ENCODE data around the gene PLEKHA4. TPM values are rescaled to one million over a fixed set of nuclear protein-coding genes. Genes with fewer than 3 reads are reported as not detected.

PLEKHA4 gene
- total and polyA plus RNA-seq, 2 of the 13 experiments (the other 11 are each of a cell fraction or from before 2014, with no cell fraction given): 4.8 to 6.0 TPM

- peak; percentile 84 for TF ChIP-seq NR2C2 (CRISPR knock-in tag; IDR thresholded peaks at IDR 0.05; ENCODE audit: borderline replicate concordance)
- TF ChIP-seq ZNF543 (CRISPR knock-in tag; IDR thresholded peaks at IDR 0.05): no peak; the same call in 1 of the 2 replicates
- TF ChIP-seq RELA (CRISPR knock-in tag; IDR thresholded peaks at IDR 0.05): no peak
- TF ChIP-seq NKX3-1 (CRISPR knock-in tag; IDR thresholded peaks at IDR 0.05): no peak
- no peak for TF ChIP-seq RBM22 (optimal IDR thresholded peaks at IDR 0.05; ENCODE audit: low read length)
- no peak for TF ChIP-seq SCMH1 (CRISPR knock-in tag; IDR thresholded peaks at IDR 0.05; ENCODE audit: borderline replicate concordance)
- TF ChIP-seq ZNF546 (CRISPR knock-in tag; conservative IDR thresholded peaks at IDR 0.05): no peak
- peak; percentile 50; the same call in 1 of the 2 replicates for TF ChIP-seq GMEB2 (CRISPR knock-in tag; IDR thresholded peaks at IDR 0.05; ENCODE audit: low read depth)
- TF ChIP-seq ZNF619 (CRISPR knock-in tag; IDR thresholded peaks at IDR 0.05): 0 out of 2 replicates have a peak, but pooled peaks have one; percentile 68
- no peak for TF ChIP-seq ZNF414 (CRISPR knock-in tag; IDR thresholded peaks at IDR 0.05)
- TF ChIP-seq ZNF563 (CRISPR knock-in tag; IDR thresholded peaks at IDR 0.05): no peak
- no peak for TF ChIP-seq ATRX (CRISPR knock-in tag; IDR thresholded peaks at IDR 0.05; ENCODE audit: borderline replicate concordance)
- no peak for TF ChIP-seq SRSF1 (optimal IDR thresholded peaks at IDR 0.05; ENCODE audit: low read depth, low read length)
- TF ChIP-seq ZNF562 (CRISPR knock-in tag; IDR thresholded peaks at IDR 0.05; ENCODE audit: borderline replicate concordance): no peak
- TF ChIP-seq ZNF331 (CRISPR knock-in tag; IDR thresholded peaks at IDR 0.05): no peak; the same call in 1 of the 2 replicates
- TF ChIP-seq HIVEP1 (CRISPR knock-in tag; IDR thresholded peaks at IDR 0.05): no peak
- TF ChIP-seq ZNF280B (CRISPR knock-in tag; IDR thresholded peaks at IDR 0.05; ENCODE audit: borderline replicate concordance): no peak
- no peak for TF ChIP-seq ZNF792 (CRISPR knock-in tag; IDR thresholded peaks at IDR 0.05)
- no peak for TF ChIP-seq ZNF766 (CRISPR knock-in tag; IDR thresholded peaks at IDR 0.05; ENCODE audit: borderline replicate concordance)
- TF ChIP-seq, protein P1, sequence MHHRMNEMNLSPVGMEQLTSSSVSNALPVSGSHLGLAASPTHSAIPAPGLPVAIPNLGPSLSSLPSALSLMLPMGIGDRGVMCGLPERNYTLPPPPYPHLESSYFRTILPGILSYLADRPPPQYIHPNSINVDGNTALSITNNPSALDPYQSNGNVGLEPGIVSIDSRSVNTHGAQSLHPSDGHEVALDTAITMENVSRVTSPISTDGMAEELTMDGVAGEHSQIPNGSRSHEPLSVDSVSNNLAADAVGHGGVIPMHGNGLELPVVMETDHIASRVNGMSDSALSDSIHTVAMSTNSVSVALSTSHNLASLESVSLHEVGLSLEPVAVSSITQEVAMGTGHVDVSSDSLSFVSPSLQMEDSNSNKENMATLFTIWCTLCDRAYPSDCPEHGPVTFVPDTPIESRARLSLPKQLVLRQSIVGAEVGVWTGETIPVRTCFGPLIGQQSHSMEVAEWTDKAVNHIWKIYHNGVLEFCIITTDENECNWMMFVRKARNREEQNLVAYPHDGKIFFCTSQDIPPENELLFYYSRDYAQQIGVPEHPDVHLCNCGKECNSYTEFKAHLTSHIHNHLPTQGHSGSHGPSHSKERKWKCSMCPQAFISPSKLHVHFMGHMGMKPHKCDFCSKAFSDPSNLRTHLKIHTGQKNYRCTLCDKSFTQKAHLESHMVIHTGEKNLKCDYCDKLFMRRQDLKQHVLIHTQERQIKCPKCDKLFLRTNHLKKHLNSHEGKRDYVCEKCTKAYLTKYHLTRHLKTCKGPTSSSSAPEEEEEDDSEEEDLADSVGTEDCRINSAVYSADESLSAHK (CRISPR knock-in tag; IDR thresholded peaks at IDR 0.05; ENCODE audit: borderline replicate concordance): no peak
- TF ChIP-seq ZNF512B (CRISPR knock-in tag; IDR thresholded peaks at IDR 0.05; ENCODE audit: borderline replicate concordance): no peak
- TF ChIP-seq TEAD2 (CRISPR knock-in tag; IDR thresholded peaks at IDR 0.05): no peak
These were observed 73.2 kb downstream of the PLEKHA4 start (continued) for GRCh38 chr19:48795055-48795684.
